Mesenchymal stem cell (in vitro differentiated cells and primary cell): ENCODE measurements around the gene WDR77.

Experiments
- DNase-seq: peaks from one replicate; pipeline ENCODE4 v3.0.0-alpha.2; 2013
- H2AFZ ChIP-seq: one replicate; pipeline ENCODE4 v1.6.1; 2013; ENCODE audit warnings: low read depth, mild to moderate bottlenecking, control low read depth, inconsistent platforms, low read length, moderate library complexity
- H2AK5ac ChIP-seq: 2 replicates; pipeline ENCODE4 v1.6.1; 2013; ENCODE audit warnings: low read length, moderate library complexity, mild to moderate bottlenecking, inconsistent platforms; ENCODE audit not compliant: severe bottlenecking
- H2BK120ac ChIP-seq: one replicate; pipeline ENCODE4 v1.6.1; 2013; ENCODE audit warnings: low read depth, mild to moderate bottlenecking, inconsistent platforms, low read length, moderate library complexity
- H2BK12ac ChIP-seq, 2 experiments: one replicate each; pipeline ENCODE4 v1.6.1; 2013; ENCODE audit warnings: inconsistent platforms in 2 of 2, low read length in 2 of 2, mild to moderate bottlenecking in 2 of 2, moderate library complexity in 2 of 2, control low read depth in 1 of 2
- H2BK15ac ChIP-seq: one replicate; pipeline ENCODE4 v1.6.1; 2013; ENCODE audit warnings: mild to moderate bottlenecking, low read depth, inconsistent platforms; ENCODE audit not compliant: poor library complexity, severe bottlenecking
- H2BK5ac ChIP-seq: 2 replicates; pipeline ENCODE4 v1.6.1; 2013; ENCODE audit warnings: low read depth, mild to moderate bottlenecking, low read length, control low read depth, inconsistent platforms; ENCODE audit not compliant: poor library complexity, severe bottlenecking
- H3K14ac ChIP-seq, 2 experiments: one replicate each; pipeline ENCODE4 v1.6.1; 2013; ENCODE audit warnings: inconsistent platforms in 2 of 2, low read length in 2 of 2, control low read depth in 1 of 2, mild to moderate bottlenecking in 1 of 2, moderate library complexity in 1 of 2
- H3K18ac ChIP-seq, 2 experiments: one replicate each; pipeline ENCODE4 v1.6.1; 2013; ENCODE audit warnings: inconsistent platforms in 2 of 2, low read length in 2 of 2, control low read depth in 1 of 2, low read depth in 1 of 2, mild to moderate bottlenecking in 1 of 2
- H3K23ac ChIP-seq, 2 experiments: one replicate each; pipeline ENCODE4 v1.6.1; 2013; ENCODE audit warnings: inconsistent platforms in 2 of 2, low read length in 2 of 2, mild to moderate bottlenecking in 2 of 2, moderate library complexity in 2 of 2, control low read depth in 1 of 2
- H3K27ac ChIP-seq: 2 replicates; pipeline ENCODE4 v1.5.1; 2013; ENCODE audit warnings: mild to moderate bottlenecking, moderate library complexity, low read length, control low read depth, inconsistent platforms; ENCODE audit not compliant: poor library complexity, severe bottlenecking
- H3K27me3 ChIP-seq, 2 experiments: 2 replicates each; pipeline versions ENCODE4 v1.6.1 to v1.7.0; 2013; ENCODE audit warnings: low read length in 2 of 2, mild to moderate bottlenecking in 2 of 2, moderate library complexity in 2 of 2, control low read depth in 1 of 2, inconsistent platforms in 1 of 2; ENCODE audit not compliant: control insufficient read depth in 1 of 2, insufficient read depth in 1 of 2
- H3K36me3 ChIP-seq, 2 experiments: 2 replicates each; pipeline versions ENCODE4 v1.6.1 to v1.7.0; 2013; ENCODE audit warnings: low read length in 2 of 2, control low read depth in 1 of 2, inconsistent platforms in 1 of 2, low read depth in 1 of 2, mild to moderate bottlenecking in 1 of 2; ENCODE audit not compliant: insufficient read depth in 2 of 2, control insufficient read depth in 1 of 2
- H3K4ac ChIP-seq, 2 experiments: one replicate each; pipeline ENCODE4 v1.6.1; 2013; ENCODE audit warnings: inconsistent platforms in 2 of 2, low read length in 2 of 2, mild to moderate bottlenecking in 2 of 2, moderate library complexity in 2 of 2, control low read depth in 1 of 2, low read depth in 1 of 2
- H3K4me1 ChIP-seq: 2 replicates; pipeline ENCODE4 v1.6.1; 2013; ENCODE audit warnings: low read depth, low read length, control low read depth; ENCODE audit not compliant: control insufficient read depth, insufficient read depth
- H3K4me2 ChIP-seq: 2 replicates; pipeline ENCODE4 v1.6.1; 2013; ENCODE audit warnings: low read length, mild to moderate bottlenecking, inconsistent platforms; ENCODE audit not compliant: poor library complexity, severe bottlenecking
- H3K4me3 ChIP-seq, 2 experiments: 2 replicates each; pipeline versions ENCODE4 v1.5.1 to v1.7.0; 2013; ENCODE audit warnings: low read length in 2 of 2, mild to moderate bottlenecking in 2 of 2, control low read depth in 1 of 2, low read depth in 1 of 2; ENCODE audit not compliant: insufficient read depth in 1 of 2
- H3K79me1 ChIP-seq: replicated peaks from 2 replicates; pipeline ENCODE4 v1.6.1; 2013; ENCODE audit warnings: mild to moderate bottlenecking, control low read depth, low read length, inconsistent platforms; ENCODE audit not compliant: poor library complexity, severe bottlenecking
- H3K9ac ChIP-seq: 2 replicates; pipeline ENCODE4 v1.7.0; 2013; ENCODE audit warnings: mild to moderate bottlenecking, low read length, moderate library complexity
- H3K9me3 ChIP-seq: 2 replicates; pipeline ENCODE4 v1.7.0; 2013; ENCODE audit warnings: mild to moderate bottlenecking, low read length; ENCODE audit not compliant: control insufficient read depth
- H4K8ac ChIP-seq: one replicate; pipeline ENCODE4 v1.6.1; 2013; ENCODE audit warnings: inconsistent platforms, mild to moderate bottlenecking, low read length, moderate library complexity
- H4K91ac ChIP-seq: one replicate; pipeline ENCODE4 v1.6.1; 2013; ENCODE audit warnings: mild to moderate bottlenecking, low read length, inconsistent platforms
- WGBS: methylation state at CpG from one replicate; pipeline ENCODE4 v1.1.7; 2013; ENCODE audit warnings: mixed read lengths; 5-methylcytosine and 5-hydroxymethylcytosine counted together

Gene WDR77

GRCh38 chr1:111462370-111463028 lies 13.4 kb upstream of the WDR77 start:
- Histone ChIP-seq H4K91ac (no peak overlapping the region), H2BK120ac (no peak overlapping the region), H3K4me3 (no peak overlapping the region), H3K4me1 (no peaks in the 10 kb centered on the region), H3K27ac (peak overlapping the region; percentile 72), H2AFZ (no peak overlapping the region), H2AK5ac (no peak overlapping the region), H4K8ac (no peak overlapping the region), H3K27me3 (no peaks in the 10 kb centered on the region), H3K36me3 (peaks cover 6 to 63% of the 10 kb centered on the region in 2 experiments), H3K4me2 (no peak overlapping the region), H3K9me3 (no peaks in the 10 kb centered on the region), H2BK15ac (no peak overlapping the region), H3K4ac (no peak overlapping the region), H3K14ac (no peak overlapping the region), H2BK5ac (no peak overlapping the region), H3K9ac (no peak overlapping the region), H3K18ac (no peak overlapping the region), H2BK12ac (no peak overlapping the region), H3K23ac (no peak overlapping the region), H3K79me1 (peaks cover 8% of the 10 kb centered on the region)
- WGBS = 75% methylated on average over 1 of the region's 4 CpGs
- DNase-seq = no peak

- no peak overlapping the region for H3K14ac ChIP-seq
- no peak overlapping the region for H2BK12ac ChIP-seq
- H3K27me3 ChIP-seq = no peaks in the 10 kb centered on the region
- peaks cover 9 to 71% of the 10 kb centered on the region in 2 experiments for H3K36me3 ChIP-seq
- H3K4ac ChIP-seq = no peak overlapping the region
- H3K79me1 ChIP-seq = peaks cover 10% of the 10 kb centered on the region
- no peak overlapping the region for H2AK5ac ChIP-seq
- H3K9ac ChIP-seq = no peak overlapping the region
- H3K23ac ChIP-seq = no peak overlapping the region
- H3K4me3 ChIP-seq = no peak overlapping the region
- H3K9me3 ChIP-seq = no peaks in the 10 kb centered on the region
- H2BK5ac ChIP-seq = no peak overlapping the region
- H3K4me1 ChIP-seq = no peaks in the 10 kb centered on the region
- DNase-seq = no peak
- no peak overlapping the region for H3K4me2 ChIP-seq
- H2BK120ac ChIP-seq = no peak overlapping the region
- no peak overlapping the region for H3K18ac ChIP-seq
- no peak overlapping the region for H4K8ac ChIP-seq
- peak overlapping the region; percentile 26 for H3K27ac ChIP-seq
- H2BK15ac ChIP-seq = no peak overlapping the region
- H2AFZ ChIP-seq = no peak overlapping the region
- 100% methylated on average over 2 of the region's 6 CpGs for WGBS
- no peak overlapping the region for H4K91ac ChIP-seq
Measured at GRCh38 chr1:111461765-111462164, 12.7 kb upstream of the WDR77 start.

- Histone ChIP-seq H3K4me1 (peaks cover 3% of the 10 kb centered on the region), H3K18ac (no peak overlapping the region), H3K4me3 (no peak overlapping the region), H2BK5ac (no peak overlapping the region), H2BK15ac (no peak overlapping the region), H2BK120ac (no peak overlapping the region), H3K9ac (no peak overlapping the region), H3K27ac (no peak overlapping the region), H3K14ac (no peak overlapping the region), H3K9me3 (no peaks in the 10 kb centered on the region), H3K23ac (no peak overlapping the region), H3K4ac (no peak overlapping the region), H2AK5ac (no peak overlapping the region), H3K36me3 (peaks cover 9 to 93% of the 10 kb centered on the region in 2 experiments), H3K79me1 (peaks cover 24% of the 10 kb centered on the region), H2AFZ (no peak overlapping the region), H3K27me3 (no peaks in the 10 kb centered on the region), H2BK12ac (no peak overlapping the region), H3K4me2 (no peak overlapping the region), H4K8ac (no peak overlapping the region), H4K91ac (no peak overlapping the region)
- no CpG with 5 or more reads among the region's 3 CpGs for WGBS
- no peak for DNase-seq
Measured at GRCh38 chr1:111455642-111456031, 6.6 kb upstream of the WDR77 start.

GRCh38 chr1:111454859-111455641 lies 6.0 kb upstream of the WDR77 start:
- no peak overlapping the region for H3K23ac ChIP-seq
- H2AK5ac ChIP-seq = no peak overlapping the region
- peaks cover 24% of the 10 kb centered on the region for H3K79me1 ChIP-seq
- no peak overlapping the region for H4K8ac ChIP-seq
- DNase-seq = no peak
- H3K9me3 ChIP-seq = no peaks in the 10 kb centered on the region
- no peak overlapping the region for H2BK12ac ChIP-seq
- H4K91ac ChIP-seq = no peak overlapping the region
- H3K9ac ChIP-seq = peak overlapping the region; percentile 2
- no peak overlapping the region for H2BK5ac ChIP-seq
- H3K4me1 ChIP-seq = peaks cover 3% of the 10 kb centered on the region
- 100% methylated on average over 2 of the region's 5 CpGs for WGBS
- no peak overlapping the region for H3K14ac ChIP-seq
- no peak overlapping the region for H3K4me2 ChIP-seq
- no peak overlapping the region for H2BK15ac ChIP-seq
- no peak overlapping the region for H3K27ac ChIP-seq
- H3K36me3 ChIP-seq = peaks cover 9 to 89% of the 10 kb centered on the region in 2 experiments
- H2BK120ac ChIP-seq = no peak overlapping the region
- H3K18ac ChIP-seq = no peak overlapping the region
- H3K27me3 ChIP-seq = no peaks in the 10 kb centered on the region
- H3K4me3 ChIP-seq = no peak overlapping the region
- H3K4ac ChIP-seq = no peak overlapping the region
- no peak overlapping the region for H2AFZ ChIP-seq
